ENCODE data around the gene ACP5.
A peak's percentile ranks its signal among the peaks of the same experiment; 100 is the strongest.

ACP5 gene

DNA sequence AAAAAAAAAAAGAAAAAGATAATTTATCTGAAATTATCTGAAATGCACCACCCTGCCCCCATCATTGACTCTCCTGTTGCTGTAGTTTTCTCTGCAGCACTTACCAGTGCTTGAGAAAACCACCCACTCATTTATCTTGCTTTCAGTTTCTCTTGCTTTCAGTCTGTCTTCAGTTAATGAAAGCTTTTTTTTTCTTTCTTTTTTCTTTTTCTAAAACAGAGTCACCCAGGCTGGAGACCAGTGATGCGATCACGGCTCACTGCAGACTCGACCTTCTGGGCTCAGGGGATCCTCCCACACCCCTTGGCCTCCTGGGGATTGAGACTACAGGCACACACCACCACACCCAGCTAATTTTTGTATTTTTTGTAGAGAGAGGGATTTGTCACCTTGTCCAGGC, 4.3 kb upstream of the ACP5 start:
- Histone ChIP-seq H3K27me3 (ENCODE audit: insufficient read depth, poor library complexity, severe bottlenecking) (no peaks in the 10 kb centered on the region), H3K27ac (replicated peaks) (no peak overlapping the region), H3K4me3 (replicated peaks; ENCODE audit: insufficient read depth, low read length) (no peak overlapping the region)
- no peak for TF ChIP-seq GABPA (IDR thresholded peaks at IDR 0.05; ENCODE audit: low read depth)
- TF ChIP-seq POLR2AphosphoS5 (IDR thresholded peaks at IDR 0.05; ENCODE audit: low read depth), result no peak
- TF ChIP-seq REST (IDR thresholded peaks at IDR 0.05; ENCODE audit: insufficient replicate concordance, low read depth), result no peak
- no peak for TF ChIP-seq SPI1 (IDR thresholded peaks at IDR 0.05; ENCODE audit: borderline replicate concordance, low read depth)
- TF ChIP-seq, protein P1, sequence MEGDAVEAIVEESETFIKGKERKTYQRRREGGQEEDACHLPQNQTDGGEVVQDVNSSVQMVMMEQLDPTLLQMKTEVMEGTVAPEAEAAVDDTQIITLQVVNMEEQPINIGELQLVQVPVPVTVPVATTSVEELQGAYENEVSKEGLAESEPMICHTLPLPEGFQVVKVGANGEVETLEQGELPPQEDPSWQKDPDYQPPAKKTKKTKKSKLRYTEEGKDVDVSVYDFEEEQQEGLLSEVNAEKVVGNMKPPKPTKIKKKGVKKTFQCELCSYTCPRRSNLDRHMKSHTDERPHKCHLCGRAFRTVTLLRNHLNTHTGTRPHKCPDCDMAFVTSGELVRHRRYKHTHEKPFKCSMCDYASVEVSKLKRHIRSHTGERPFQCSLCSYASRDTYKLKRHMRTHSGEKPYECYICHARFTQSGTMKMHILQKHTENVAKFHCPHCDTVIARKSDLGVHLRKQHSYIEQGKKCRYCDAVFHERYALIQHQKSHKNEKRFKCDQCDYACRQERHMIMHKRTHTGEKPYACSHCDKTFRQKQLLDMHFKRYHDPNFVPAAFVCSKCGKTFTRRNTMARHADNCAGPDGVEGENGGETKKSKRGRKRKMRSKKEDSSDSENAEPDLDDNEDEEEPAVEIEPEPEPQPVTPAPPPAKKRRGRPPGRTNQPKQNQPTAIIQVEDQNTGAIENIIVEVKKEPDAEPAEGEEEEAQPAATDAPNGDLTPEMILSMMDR (IDR thresholded peaks at IDR 0.05; ENCODE audit: insufficient read depth, low read length), result no peak
- peak in 1 of 2 experiments; percentile 39 for DNase-seq (ENCODE audit: low read depth in 1 of 2, low spot score in 1 of 2)

GRCh38 chr19:11580116-11580515, 2.7 kb upstream of the ACP5 start:
- H3K27ac ChIP-seq (replicated peaks), result no peak overlapping the region
- no peak for DNase-seq (ENCODE audit: low read depth in 1 of 2, low spot score in 1 of 2)
- TF ChIP-seq REST (IDR thresholded peaks at IDR 0.05; ENCODE audit: insufficient replicate concordance, low read depth) (no peak), SPI1 (IDR thresholded peaks at IDR 0.05; ENCODE audit: borderline replicate concordance, low read depth) (no peak), POLR2AphosphoS5 (IDR thresholded peaks at IDR 0.05; ENCODE audit: low read depth) (no peak), GABPA (IDR thresholded peaks at IDR 0.05; ENCODE audit: low read depth) (no peak)
- TF ChIP-seq, protein P1 (IDR thresholded peaks at IDR 0.05; ENCODE audit: insufficient read depth, low read length), result no peak
- H3K27me3 ChIP-seq (ENCODE audit: insufficient read depth, poor library complexity, severe bottlenecking), result no peaks in the 10 kb centered on the region
- H3K4me3 ChIP-seq (replicated peaks; ENCODE audit: insufficient read depth, low read length), result no peak overlapping the region

GRCh38 chr19:11578258-11579142, 1.1 kb upstream of the ACP5 start:
- TF ChIP-seq POLR2AphosphoS5 (IDR thresholded peaks at IDR 0.05; ENCODE audit: low read depth), result peak; percentile 52; the same call in 1 of the 2 replicates
- TF ChIP-seq, protein P1 (IDR thresholded peaks at IDR 0.05; ENCODE audit: insufficient read depth, low read length), result no peak
- Histone ChIP-seq H3K27ac (replicated peaks) (no peak overlapping the region), H3K4me3 (replicated peaks; ENCODE audit: insufficient read depth, low read length) (no peak overlapping the region), H3K27me3 (ENCODE audit: insufficient read depth, poor library complexity, severe bottlenecking) (no peaks in the 10 kb centered on the region)
- DNase-seq (ENCODE audit: low read depth in 1 of 2, low spot score in 1 of 2), result peak; percentile 45 to 74

All from HL-60 (cell line).